NCI-H1092 (cell line): Measurements from ENCODE around the gene ZSWIM8.
A peak's percentile ranks its signal among the peaks of the same experiment; 100 is the strongest.
"Not testable (repeated sequence)": the region's sequence is repeated elsewhere in the genome, so short reads cannot be mapped to it uniquely, and the experiment has no call there.

Experiments
- DNase-seq: peaks from one replicate; lab custom pipeline; 2025; lab: John Stamatoyannopoulos, UW

ZSWIM8 gene, protein sequence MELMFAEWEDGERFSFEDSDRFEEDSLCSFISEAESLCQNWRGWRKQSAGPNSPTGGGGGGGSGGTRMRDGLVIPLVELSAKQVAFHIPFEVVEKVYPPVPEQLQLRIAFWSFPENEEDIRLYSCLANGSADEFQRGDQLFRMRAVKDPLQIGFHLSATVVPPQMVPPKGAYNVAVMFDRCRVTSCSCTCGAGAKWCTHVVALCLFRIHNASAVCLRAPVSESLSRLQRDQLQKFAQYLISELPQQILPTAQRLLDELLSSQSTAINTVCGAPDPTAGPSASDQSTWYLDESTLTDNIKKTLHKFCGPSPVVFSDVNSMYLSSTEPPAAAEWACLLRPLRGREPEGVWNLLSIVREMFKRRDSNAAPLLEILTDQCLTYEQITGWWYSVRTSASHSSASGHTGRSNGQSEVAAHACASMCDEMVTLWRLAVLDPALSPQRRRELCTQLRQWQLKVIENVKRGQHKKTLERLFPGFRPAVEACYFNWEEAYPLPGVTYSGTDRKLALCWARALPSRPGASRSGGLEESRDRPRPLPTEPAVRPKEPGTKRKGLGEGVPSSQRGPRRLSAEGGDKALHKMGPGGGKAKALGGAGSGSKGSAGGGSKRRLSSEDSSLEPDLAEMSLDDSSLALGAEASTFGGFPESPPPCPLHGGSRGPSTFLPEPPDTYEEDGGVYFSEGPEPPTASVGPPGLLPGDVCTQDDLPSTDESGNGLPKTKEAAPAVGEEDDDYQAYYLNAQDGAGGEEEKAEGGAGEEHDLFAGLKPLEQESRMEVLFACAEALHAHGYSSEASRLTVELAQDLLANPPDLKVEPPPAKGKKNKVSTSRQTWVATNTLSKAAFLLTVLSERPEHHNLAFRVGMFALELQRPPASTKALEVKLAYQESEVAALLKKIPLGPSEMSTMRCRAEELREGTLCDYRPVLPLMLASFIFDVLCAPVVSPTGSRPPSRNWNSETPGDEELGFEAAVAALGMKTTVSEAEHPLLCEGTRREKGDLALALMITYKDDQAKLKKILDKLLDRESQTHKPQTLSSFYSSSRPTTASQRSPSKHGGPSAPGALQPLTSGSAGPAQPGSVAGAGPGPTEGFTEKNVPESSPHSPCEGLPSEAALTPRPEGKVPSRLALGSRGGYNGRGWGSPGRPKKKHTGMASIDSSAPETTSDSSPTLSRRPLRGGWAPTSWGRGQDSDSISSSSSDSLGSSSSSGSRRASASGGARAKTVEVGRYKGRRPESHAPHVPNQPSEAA (N-terminal part only)

DNA sequence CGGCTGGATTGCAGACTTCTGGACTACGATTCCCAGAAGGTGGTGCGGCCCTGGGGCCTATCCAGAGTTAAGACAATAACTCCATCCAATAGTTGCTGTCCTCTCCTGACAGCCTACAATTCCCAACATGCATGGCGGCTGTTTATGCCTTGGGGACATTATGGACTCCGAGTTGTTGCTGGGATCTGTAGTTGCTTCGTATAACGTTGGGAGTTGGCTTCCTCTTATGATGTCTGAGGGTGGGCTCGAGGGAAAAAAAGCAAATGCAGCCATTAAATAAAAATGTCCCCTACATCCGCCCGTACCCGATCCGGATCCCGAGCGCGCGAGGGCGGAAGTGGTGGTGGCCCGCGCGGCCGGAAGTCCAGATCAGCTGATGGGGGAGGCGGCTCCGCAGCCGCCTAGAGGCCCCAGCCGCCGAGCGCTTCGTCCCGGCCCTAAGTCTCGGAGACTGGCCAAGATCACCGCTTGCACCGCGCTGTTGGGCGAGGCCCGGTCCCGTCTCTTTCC is at the start of gene ZSWIM8:
Gene ZSWIM8 (plus strand): TSS at position 396 of the 510 bp plus-strand sequence. CDS start 273 bp downstream, outside the sequence.
- DNase-seq, result peak; percentile 77

DNA sequence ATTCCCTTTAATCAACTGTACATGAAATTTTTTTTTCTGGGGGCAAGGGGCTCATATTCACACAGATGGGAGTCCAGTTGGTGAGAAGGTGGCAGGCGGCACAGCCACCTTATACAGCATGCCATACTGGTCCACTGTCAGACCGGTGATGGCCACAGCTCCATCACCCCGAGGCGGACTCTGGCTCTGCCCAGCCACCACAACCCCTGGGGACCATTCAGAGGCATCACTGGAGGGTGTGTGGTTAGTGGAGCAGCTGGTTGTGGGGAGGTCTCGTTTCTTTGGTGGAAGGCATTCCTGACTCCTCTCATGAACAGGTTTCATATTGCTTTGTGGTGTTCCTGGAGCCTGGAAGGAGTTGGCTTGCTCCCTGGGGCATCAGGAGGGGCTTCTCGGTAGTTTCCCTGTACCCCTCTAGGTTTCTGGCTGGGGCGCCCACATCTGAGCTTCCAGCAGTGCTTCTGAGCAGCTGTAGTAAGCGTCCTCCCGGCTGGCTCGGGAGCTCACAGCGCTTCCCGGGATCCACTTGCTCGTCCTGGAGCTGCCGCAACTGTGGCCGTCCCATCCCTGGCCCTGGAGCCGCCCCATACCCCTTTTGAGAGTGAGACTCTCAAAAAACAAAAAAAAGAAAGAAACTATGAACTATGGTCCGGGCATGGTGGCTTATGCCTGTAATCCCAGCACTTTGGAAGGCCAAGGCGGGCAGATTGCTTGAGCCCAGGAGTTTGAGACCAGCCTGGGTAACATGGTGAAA is 44.7 kb upstream of the ZSWIM8 start:
- DNase-seq, result not testable (repeated sequence)

DNA sequence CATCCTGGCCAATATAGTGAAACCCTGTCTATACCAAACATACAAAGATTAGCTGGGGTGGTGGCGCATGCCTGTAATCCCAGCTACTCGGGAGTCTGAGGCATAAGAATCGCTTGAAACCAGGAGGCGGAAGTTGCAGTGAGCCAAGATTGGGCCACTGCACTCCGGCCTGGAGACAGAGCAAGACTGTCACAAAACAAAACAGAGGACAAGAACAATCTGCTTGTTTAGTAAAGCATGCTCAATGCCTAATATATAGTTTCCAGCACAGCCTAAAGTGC is 43.0 kb upstream of the ZSWIM8 start:
- DNase-seq, result no peak

DNA sequence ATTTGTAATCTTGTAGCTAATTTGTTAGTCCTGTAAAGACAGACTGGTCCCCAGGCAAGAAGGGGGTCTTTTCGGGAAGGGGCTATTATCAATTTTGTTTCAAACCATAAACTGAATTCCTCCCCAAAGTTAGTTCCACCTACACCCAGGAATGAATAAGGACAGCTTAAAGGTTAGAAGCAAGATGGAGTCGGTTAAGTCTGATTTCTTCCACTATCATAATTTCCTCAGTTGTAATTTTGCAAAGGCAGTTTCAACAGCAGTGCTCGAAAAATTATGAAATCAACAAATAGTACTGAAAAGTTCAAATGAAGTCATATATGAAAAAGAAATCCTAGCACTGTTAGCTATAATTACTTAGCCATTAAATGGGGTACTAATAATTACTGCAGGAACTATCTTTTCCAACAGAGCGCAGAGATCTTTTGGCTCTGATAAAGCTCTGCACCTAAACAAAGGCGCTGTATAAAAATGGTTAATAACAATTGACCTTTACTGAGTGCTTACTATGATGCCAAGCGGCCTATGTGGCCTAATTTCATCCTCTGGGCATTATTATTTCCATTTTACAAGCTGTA is 42.0 kb upstream of the ZSWIM8 start:
- DNase-seq, result no peak

DNA sequence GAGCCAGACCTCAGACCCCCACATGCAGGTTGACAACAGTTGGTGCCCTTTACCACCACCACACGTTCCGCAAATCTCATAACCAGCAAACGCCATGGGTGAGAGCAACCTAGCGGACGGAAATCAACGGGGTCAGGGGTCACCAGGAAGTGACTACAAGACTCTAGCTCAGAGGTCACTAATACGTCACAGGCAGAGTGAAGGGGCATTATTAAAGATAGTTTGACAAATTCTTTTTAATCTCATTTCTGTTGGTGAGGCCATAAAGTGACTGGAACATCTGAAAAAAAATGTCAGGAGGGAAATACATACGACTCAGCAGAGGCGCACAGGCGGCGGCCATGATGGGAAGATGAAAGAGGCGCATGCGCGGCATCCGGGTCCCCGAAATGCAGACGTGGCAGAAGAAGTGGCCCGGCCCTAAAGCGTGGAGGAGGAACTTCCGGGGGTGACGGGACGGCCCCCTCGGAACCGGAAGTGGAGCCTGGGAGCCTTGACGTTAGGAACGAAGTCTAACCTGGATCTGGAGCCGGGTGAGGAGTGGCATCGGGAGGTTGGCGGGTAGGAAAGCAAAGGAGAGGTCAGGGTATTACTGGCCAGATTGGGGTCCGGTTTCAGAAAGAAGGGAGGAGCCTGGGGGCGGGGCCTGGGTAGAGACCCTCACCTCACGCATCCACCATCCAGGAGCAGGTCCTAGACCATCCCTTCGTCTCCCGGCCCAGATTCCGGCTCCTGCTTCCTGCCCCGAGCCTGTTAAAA is 41.3 kb upstream of the ZSWIM8 start, which contains the start of gene SEC24C:
Gene SEC24C (plus strand): TSS at position 468 of the 759 bp plus-strand sequence. CDS start 2,461 bp downstream, outside the sequence.
- DNase-seq, result peak; percentile 88

DNA sequence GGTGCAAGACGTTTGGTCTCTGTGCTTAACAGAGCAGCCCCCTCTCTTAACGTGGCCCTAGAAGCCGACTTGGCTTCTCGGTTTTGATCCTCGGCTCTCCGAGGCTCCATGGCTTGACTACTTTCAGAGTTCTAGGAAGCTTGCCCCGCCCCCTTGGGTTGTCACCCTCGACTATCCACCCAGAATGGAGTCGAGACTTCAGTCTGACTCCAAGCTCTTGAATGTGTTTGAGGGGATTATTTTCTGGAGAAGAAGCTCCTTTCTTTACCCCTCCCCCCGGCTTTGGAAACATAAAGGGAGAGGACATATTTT is 40.8 kb upstream of the ZSWIM8 start:
- DNase-seq, result no peak

DNA sequence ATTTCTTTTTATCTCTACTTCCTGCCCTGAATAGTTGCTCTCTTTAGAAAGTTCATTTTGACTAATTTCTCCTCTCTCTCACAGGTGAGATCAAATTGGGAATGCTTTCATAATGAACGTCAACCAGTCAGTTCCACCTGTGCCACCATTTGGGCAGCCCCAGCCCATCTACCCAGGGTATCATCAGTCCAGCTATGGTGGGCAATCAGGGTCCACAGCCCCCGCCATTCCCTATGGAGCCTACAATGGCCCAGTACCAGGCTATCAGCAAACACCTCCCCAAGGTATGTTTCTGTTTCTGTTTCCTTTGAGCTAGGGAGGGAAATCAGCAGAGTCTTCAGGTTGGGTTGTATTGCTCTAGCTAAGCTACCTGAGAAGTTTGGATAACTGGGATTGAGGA is 38.7 kb upstream of the ZSWIM8 start:
- no peak for DNase-seq

DNA sequence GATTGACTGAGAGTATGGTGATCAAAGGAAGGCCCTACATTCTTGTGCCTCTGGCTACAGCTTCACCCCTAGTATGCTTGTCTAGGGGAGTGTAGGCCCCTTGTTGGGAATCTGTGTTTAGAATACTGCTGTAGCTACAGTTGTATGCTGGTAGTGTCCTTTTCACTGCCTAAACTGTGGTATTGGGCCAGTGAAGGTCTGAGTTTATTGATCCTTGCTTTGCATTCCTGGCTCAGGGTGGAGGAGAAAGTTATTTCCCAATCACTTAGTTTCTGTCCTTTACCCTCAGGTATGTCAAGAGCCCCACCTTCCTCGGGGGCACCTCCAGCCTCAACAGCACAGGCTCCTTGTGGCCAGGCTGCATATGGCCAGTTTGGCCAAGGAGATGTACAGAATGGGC is 34.6 kb upstream of the ZSWIM8 start:
- DNase-seq, result no peak

DNA sequence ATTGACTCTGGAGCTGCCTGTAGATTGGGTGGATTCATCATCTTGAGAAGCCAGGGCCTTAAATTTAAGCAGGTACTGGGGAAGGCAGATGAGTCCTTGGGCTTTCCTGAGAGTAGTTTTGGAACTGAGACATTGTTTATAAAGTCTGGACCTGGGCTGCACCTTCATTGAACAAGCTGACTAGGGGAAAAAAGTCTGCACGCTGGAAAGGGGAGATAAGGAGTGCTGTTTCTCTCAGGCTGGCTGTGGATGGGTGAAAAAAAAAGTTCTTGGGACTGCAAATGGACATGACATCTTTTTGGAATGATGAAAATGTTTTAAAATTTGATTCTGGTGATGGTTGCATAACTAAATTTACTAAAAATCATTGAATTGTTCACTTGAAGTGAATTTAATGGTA is 29.2 kb upstream of the ZSWIM8 start:
- no peak for DNase-seq

DNA sequence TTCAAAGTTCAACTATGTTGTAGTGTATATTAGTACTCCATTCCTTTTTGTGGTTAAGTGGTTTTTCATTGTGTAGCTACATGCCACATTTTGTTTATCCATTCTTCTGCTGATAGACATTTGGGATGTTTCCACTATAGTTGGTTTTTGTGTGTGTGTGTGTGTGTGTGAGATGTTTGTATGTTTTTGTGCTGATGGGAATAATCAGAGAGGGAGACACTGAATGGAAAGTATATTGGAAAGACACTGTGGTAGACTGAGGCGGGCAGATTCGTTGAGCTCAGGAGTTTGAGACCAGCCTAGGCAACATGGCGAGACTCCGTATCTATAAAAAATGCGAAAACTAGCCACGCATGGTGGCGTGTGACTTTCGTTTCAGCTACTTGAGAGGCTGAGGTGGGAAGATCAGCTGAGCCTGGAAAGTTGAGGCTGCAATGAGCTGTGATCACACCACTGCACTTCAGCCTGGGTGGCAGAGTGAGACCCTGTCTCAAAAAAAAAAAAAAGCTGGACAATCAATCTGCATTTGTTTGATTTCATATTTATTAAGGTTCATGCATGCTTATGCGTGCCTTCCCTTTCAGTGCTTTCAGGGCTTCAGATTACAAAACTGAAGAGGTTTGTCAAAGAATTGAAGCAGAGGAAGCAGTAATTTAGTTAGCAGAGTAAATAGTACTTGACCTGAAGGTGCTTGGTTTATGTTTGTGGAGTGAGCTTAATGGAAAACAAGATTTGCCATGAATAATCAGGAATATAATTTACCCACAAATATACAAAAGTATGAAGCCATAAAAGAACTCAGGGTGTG is 26.5 kb upstream of the ZSWIM8 start:
- no peak for DNase-seq

DNA sequence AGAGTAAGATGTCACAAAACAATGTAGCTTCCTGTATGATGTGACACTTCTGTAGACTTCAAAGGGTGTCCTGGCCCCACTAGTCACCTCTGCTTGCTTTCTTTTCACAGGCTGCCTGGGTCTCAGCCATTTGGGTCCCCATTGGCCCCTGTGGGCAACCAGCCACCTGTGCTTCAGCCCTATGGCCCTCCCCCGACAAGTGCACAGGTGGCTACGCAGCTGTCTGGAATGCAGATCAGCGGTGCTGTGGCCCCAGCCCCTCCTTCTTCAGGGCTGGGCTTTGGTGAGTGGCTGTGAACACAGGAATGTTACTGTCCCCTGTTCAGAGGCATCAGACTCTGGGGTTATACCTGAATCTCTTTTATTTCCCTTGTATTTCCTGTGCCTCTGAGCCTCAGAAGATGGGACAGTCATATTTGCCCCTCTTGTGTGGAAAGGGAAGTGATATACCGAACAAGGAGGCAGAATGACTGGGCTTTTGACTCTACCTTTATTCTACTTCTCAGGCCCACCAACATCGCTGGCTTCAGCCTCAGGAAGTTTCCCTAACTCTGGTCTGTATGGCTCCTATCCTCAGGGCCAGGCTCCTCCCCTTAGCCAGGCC is 25.8 kb upstream of the ZSWIM8 start:
- no peak for DNase-seq

DNA sequence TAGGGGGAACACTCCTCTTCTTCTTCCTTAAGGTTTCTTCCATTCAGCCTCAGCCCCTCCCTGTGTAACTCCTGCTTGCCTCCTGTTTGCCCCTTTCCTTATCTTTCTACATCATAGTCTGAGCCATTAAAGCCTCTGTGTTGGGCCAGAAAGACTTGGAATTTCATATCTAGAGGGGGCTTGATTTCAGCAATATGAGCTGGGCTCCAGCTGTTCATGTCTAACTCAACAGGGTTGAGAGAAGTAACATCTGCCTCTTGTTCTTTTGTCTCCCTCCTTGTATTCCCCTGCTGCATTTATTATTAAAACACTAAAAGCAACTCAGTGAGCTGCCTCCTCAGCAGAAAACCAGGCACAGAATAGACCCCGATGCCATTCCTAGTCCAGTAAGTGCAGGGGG is 23.6 kb upstream of the ZSWIM8 start:
- DNase-seq, result no peak

DNA sequence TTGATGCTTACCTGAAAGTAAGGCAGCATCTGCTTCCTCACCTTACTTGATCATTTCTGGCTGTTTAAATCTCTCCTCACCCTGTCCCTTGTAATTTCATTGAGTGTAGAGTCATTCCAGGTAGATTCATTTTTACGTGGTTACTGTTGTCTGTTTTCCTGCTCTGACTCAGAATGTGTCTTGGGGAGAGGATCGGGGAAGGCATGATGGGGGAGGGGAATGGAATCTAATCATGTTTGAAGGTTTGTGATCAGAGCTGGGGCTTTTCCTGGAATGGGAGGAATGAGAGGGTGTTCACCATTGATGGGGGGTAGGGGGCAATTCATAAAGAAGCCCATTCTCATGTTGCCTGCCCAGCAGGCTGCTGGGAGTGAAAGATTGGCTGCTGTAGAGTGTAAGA is 22.5 kb upstream of the ZSWIM8 start:
- no peak for DNase-seq

DNA sequence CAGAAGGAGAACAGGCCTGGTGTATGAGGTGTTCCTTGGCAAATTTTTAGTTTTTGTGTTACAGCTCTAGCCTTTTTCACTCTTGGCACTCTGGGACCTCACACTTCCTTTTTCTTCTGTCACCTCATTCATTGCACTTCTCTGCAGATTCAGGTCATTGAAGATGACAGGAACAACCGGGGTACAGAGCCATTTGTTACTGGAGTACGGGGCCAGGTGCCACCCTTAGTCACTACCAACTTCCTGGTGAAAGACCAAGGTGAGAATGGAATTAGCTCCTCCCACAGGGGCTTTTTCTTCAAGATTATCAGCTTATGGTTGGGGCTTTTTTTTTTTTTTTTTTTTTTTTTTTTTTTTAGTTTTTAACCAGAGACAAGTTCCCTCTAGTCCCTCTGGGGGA is 22.1 kb upstream of the ZSWIM8 start:
- DNase-seq, result no peak

DNA sequence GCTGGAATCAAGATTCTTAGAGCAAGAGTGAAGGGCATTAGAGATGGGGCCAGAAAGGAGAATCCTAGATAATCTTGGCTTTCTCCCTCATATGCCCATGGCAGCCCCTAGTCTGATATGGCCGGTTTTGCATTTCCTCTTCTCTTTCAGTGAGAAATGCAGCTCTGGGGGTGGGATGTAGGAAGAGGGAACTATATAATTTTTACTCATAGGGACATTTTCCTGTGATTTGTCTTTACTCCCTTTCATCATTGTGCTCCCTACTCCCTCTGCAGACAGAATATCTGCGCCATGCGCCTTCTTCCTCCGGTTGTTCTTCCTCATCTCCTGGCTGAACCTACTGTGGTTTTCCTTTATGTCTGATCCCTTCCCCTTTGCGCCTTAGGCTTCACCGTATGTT is 20.3 kb upstream of the ZSWIM8 start:
- DNase-seq, result no peak

DNA sequence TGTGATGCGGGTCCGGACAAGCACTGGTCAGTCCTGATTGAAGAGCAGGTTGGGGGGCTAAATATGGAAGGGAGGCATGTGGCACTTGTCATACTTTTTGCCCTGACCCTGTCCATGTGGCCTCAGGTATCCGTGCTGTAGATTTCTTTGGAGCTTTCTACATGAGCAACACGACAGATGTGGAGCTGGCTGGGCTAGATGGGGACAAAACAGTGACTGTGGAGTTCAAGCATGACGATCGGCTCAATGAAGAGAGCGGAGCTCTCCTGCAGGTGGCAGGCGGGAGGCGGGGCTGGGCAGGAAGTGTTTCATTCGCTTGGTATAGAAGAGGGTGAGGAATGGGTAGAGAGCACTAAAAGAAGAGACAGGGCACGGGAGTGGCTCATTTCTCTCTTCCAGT is 16.5 kb upstream of the ZSWIM8 start:
- no peak for DNase-seq

DNA sequence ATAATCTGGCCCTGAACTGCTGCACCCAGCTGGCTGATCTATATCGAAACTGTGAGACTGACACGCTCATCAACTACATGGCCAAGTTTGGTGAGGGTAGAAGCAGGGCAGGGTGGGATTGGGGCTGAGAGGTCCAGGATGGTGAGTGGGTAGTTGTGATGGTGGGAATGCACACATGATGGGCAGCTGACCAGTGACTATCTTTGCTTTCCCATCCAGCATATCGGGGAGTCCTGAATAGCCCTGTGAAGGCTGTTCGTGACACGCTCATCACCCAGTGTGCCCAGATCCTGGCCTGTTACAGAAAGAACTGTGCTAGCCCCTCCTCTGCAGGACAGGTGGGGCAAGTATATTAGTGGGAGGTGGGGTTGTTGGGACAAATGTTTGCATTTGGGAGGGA is 16.0 kb upstream of the ZSWIM8 start:
- no peak for DNase-seq

DNA sequence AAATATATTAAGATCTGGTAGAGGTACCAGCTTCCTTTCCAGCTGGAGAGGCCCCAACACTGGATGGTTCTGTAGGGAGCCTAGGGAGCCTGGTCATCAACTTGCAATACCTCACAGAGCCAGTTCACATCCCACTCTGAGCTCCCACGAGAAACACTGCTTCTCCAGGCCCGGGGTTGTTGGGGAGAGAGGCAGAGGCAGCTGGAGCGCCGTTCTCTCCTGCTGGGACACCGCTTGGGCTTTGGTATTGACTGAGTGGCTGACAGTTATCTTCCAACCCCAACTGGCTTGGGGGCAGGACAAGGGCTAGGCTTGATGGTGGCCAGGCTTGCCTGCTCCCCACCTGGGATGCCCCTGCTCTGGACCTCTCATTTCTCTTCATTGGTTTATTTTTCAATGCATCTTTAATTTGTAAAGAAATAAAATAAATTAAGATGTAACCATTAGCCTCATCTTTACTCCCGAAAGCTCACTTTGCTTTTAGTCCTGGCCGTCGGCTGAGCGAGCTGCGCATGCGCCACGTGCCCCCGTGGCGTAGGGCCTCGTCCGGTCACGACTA is 13.6 kb upstream of the ZSWIM8 start:
- peak; percentile 17 for DNase-seq
